HepG2 (cell line): ENCODE data around the gene ARFIP1.

Experiments used
- CBX5 ChIP-seq: sonication (generic); formaldehyde crosslinking; IDR thresholded peaks from 2 replicates; pipeline ENCODE4 v1.4.0; 2020; ENCODE audit warnings: missing genetic modification reagents, borderline replicate concordance
- DDIT3 ChIP-seq: sonication (generic); formaldehyde crosslinking; IDR thresholded peaks from 2 replicates; pipeline ENCODE4 v1.4.0; 2020; ENCODE audit warnings: mild to moderate bottlenecking, missing genetic modification reagents
- EP300 ChIP-seq, 3 experiments: sonication (generic) in 1 of 3; formaldehyde crosslinking in 1 of 3; IDR thresholded peaks; 2 replicates each; pipeline versions ENCODE4 v1.5.1 to v1.6.1; 2011 to 2020; ENCODE audit warnings: low read depth in 2 of 3, low read length in 2 of 3, borderline replicate concordance in 1 of 3, improper control_type of control experiment in 1 of 3, mild to moderate bottlenecking in 1 of 3, missing genetic modification reagents in 1 of 3, moderate library complexity in 1 of 3
- HNF4A ChIP-seq: sonication (generic); formaldehyde crosslinking; IDR thresholded peaks from 2 replicates; pipeline ENCODE4 v1.4.0; 2020; ENCODE audit warnings: missing genetic modification reagents
- MTA3 ChIP-seq: sonication (generic); formaldehyde crosslinking; IDR thresholded peaks from 2 replicates; pipeline ENCODE4 v1.4.0; 2020; ENCODE audit warnings: missing genetic modification reagents
- MXD4 ChIP-seq: IDR thresholded peaks from 2 replicates; pipeline ENCODE4 v1.6.1; 2016; ENCODE audit warnings: mild to moderate bottlenecking, missing biosample characterization, missing genetic modification reagents
- SP1 ChIP-seq, 2 experiments: fragments of 450-650 bp in 1 of 2; sonication (generic) in 1 of 2; formaldehyde crosslinking in 1 of 2; IDR thresholded peaks; 2 replicates each; pipeline versions ENCODE4 v1.4.0 to v1.6.1; 2016 to 2020; ENCODE audit warnings: missing genetic modification reagents in 1 of 2
- ZNF530 ChIP-seq: sonication (generic); formaldehyde crosslinking; IDR thresholded peaks from 2 replicates; pipeline ENCODE4 v1.5.0; 2020; ENCODE audit warnings: low read depth, mild to moderate bottlenecking, missing genetic modification reagents
- ZNF644 ChIP-seq: IDR thresholded peaks from 2 replicates; pipeline ENCODE4 v1.6.1; 2016; ENCODE audit warnings: low read depth

GRCh38 chr4:152847376-152847775 is 67.6 kb downstream of the ARFIP1 start:
- TF ChIP-seq CBX5 (CRISPR knock-in tag): no peak
- TF ChIP-seq MTA3 (CRISPR knock-in tag): no peak
- TF ChIP-seq SP1 (IDR thresholded peaks at IDR 0.05): no peak
- no peak for TF ChIP-seq SP1 (CRISPR knock-in tag; IDR thresholded peaks at IDR 0.05)
- TF ChIP-seq MXD4: no peak
- TF ChIP-seq EP300 (IDR thresholded peaks at IDR 0.05; ENCODE audit: low read depth in 2 of 2, low read length in 2 of 2): no peak
- no peak for TF ChIP-seq EP300 (CRISPR knock-in tag; IDR thresholded peaks at IDR 0.05; ENCODE audit: borderline replicate concordance)
- no peak for TF ChIP-seq HNF4A (CRISPR knock-in tag)
- TF ChIP-seq ZNF530 (CRISPR knock-in tag): no peak
- no peak for TF ChIP-seq ZNF644 (CRISPR knock-in tag)
- TF ChIP-seq DDIT3: no peak
